Right atrium auricular region (tissue), 2 donors: Measurements from ENCODE around the gene PTTG2. TPM values are rescaled to one million over a fixed set of nuclear protein-coding genes. Genes with fewer than 3 reads are reported as not detected.

ENCODE experiments used
- total RNA-seq, 2 donors: library from RNA; depleted of rRNA; stranded (reverse); fragments of >200 nt; gene quantifications; one replicate each; pipeline ENCODE4 v1.1.0, GENCODE V29; 2016

PTTG2 gene
- total RNA-seq, 2 donors from 2014 or later = 3.6 TPM; not detected in 1

Other genes with a start within 250 kb of the PTTG2 start
- gene PGM2, start 133.7 kb upstream of the PTTG2 start, total RNA-seq = 10 to 100 TPM; 10.7 to 11.7 TPM
- gene TBC1D1, start 69.3 kb upstream of the PTTG2 start, total RNA-seq = 100 to 1,000 TPM; 139 to 220 TPM